Measurements from ENCODE around the gene CEP128.
A peak's percentile ranks its signal among the peaks of the same experiment; 100 is the strongest.
"Not testable (repeated sequence)": the region's sequence is repeated elsewhere in the genome, so short reads cannot be mapped to it uniquely, and the experiment has no call there.

CEP128 gene

GRCh38 chr14:80953211-80953610 lies 11.7 kb upstream of the CEP128 start:
- DNase-seq (ENCODE audit: low read depth) = not testable (repeated sequence)

- DNase-seq (ENCODE audit: low read depth) = no peak
Measured at GRCh38 chr14:80951491-80951890, 10.0 kb upstream of the CEP128 start.

GRCh38 chr14:80948291-80948690 lies 6.8 kb upstream of the CEP128 start:
- DNase-seq (ENCODE audit: low read depth) = no peak

- DNase-seq (ENCODE audit: low read depth) = no peak
Measured at GRCh38 chr14:80946797-80947196, 5.3 kb upstream of the CEP128 start.

GRCh38 chr14:80946187-80946586 lies 4.6 kb upstream of the CEP128 start:
- DNase-seq (ENCODE audit: low read depth) = no peak

- DNase-seq (ENCODE audit: low read depth) = no peak
Measured at GRCh38 chr14:80944861-80945617, 3.5 kb upstream of the CEP128 start.

- DNase-seq (ENCODE audit: low read depth) = no peak
Measured at GRCh38 chr14:80942191-80942600, 658 bp upstream of the CEP128 start.

GRCh38 chr14:80940146-80940545 lies 1.4 kb downstream of the CEP128 start:
- no peak for DNase-seq (ENCODE audit: low read depth)

- no peak for DNase-seq (ENCODE audit: low read depth)
Measured at GRCh38 chr14:80933686-80934085, 7.9 kb downstream of the CEP128 start.

GRCh38 chr14:80933282-80933681 lies 8.3 kb downstream of the CEP128 start:
- no peak for DNase-seq (ENCODE audit: low read depth)

- DNase-seq (ENCODE audit: low read depth) = peak; percentile 48
Measured at GRCh38 chr14:80930836-80931389, 10.6 kb downstream of the CEP128 start.

- DNase-seq (ENCODE audit: low read depth) = no peak
Measured at GRCh38 chr14:80930095-80930494, 11.4 kb downstream of the CEP128 start.

- no peak for DNase-seq (ENCODE audit: low read depth)
Measured at GRCh38 chr14:80927083-80927989, 14.2 kb downstream of the CEP128 start.

GRCh38 chr14:80926397-80927082 lies 15.0 kb downstream of the CEP128 start:
- no peak for DNase-seq (ENCODE audit: low read depth)

- no peak for DNase-seq (ENCODE audit: low read depth)
Measured at GRCh38 chr14:80924365-80925103, 17.0 kb downstream of the CEP128 start.

- no peak for DNase-seq (ENCODE audit: low read depth)
Measured at GRCh38 chr14:80923368-80923767, 18.2 kb downstream of the CEP128 start.

GRCh38 chr14:80919622-80920021 lies 21.9 kb downstream of the CEP128 start:
- DNase-seq (ENCODE audit: low read depth) = no peak

GRCh38 chr14:80912013-80912412 lies 29.5 kb downstream of the CEP128 start:
- not testable (repeated sequence) for DNase-seq (ENCODE audit: low read depth)

GRCh38 chr14:80906946-80907345 lies 34.6 kb downstream of the CEP128 start:
- no peak for DNase-seq (ENCODE audit: low read depth)

GRCh38 chr14:80906336-80906735 lies 35.2 kb downstream of the CEP128 start:
- no peak for DNase-seq (ENCODE audit: low read depth)

GRCh38 chr14:80902608-80903007 lies 38.9 kb downstream of the CEP128 start:
- no peak for DNase-seq (ENCODE audit: low read depth)

All from T follicular helper cell (primary cell).